Gastrocnemius medialis (tissue), 4 donors: Measurements from ENCODE around the gene CIB4. TPM values are rescaled to one million over a fixed set of nuclear protein-coding genes. Genes with fewer than 3 reads are reported as not detected.
"Not testable (repeated sequence)": the region's sequence is repeated elsewhere in the genome, so short reads cannot be mapped to it uniquely, and the experiment has no call there.

Experiments used
- ATAC-seq, 2 donors: fragments of 150-250 bp; one replicate each; pipeline ENCODE4 v1.9.1; 2016
- DNase-seq, 2 donors: peaks; one replicate each; pipeline ENCODE4 v3.0.0-alpha.2; 2019
- H3K27ac ChIP-seq, 4 donors: fragments of 200-600 bp; sonication (generic); 1 replicate in 1 of 4; 2 replicates in 3 of 4; pipeline ENCODE4 v1.5.1; 2016 to 2018; ENCODE audit warnings: mild to moderate bottlenecking in 2 of 4, moderate library complexity in 1 of 4
- H3K27me3 ChIP-seq, 3 donors: fragments of 200-600 bp; sonication (generic) in 2 of 3; 1 replicate in 1 of 3; 2 replicates in 2 of 3; pipeline versions ENCODE4 v1.5.1 to v1.6.0; 2016 to 2019; ENCODE audit warnings: mild to moderate bottlenecking in 1 of 3, moderate library complexity in 1 of 3
- H3K36me3 ChIP-seq, 2 donors: fragments of 200-600 bp; sonication (generic) in 1 of 2; one replicate each; pipeline ENCODE4 v1.5.1; 2017 to 2018
- H3K4me1 ChIP-seq, 2 donors: fragments of 200-600 bp; sonication (generic) in 1 of 2; one replicate each; pipeline ENCODE4 v1.5.1; 2016 to 2017; ENCODE audit warnings: mild to moderate bottlenecking in 2 of 2
- H3K4me3 ChIP-seq, 4 donors: fragments of 200-600 bp; sonication (generic) in 3 of 4; 1 replicate in 1 of 4; 2 replicates in 3 of 4; pipeline ENCODE4 v1.5.1; 2016 to 2019; ENCODE audit warnings: mild to moderate bottlenecking in 2 of 4
- H3K9me3 ChIP-seq, 3 donors: fragments of 200-600 bp; sonication (generic) in 2 of 3; 1 replicate in 1 of 3; 2 replicates in 2 of 3; pipeline ENCODE4 v1.5.1; 2016 to 2019
- CTCF ChIP-seq, 5 experiments: fragments of 450-650 bp in 3 of 5; fragments of 200-600 bp in 2 of 5; sonication (generic) in 2 of 5; IDR thresholded peaks in 4 of 5; conservative IDR thresholded peaks in 1 of 5; 1 replicate in 4 of 5; 2 replicates in 1 of 5; pipeline ENCODE4 v1.5.1; 2016 to 2019; ENCODE audit warnings: antibody characterized with exemption in 5 of 5, mild to moderate bottlenecking in 3 of 5, moderate library complexity in 3 of 5
- POLR2A ChIP-seq, 2 donors: fragments of 450-650 bp; IDR thresholded peaks; one replicate each; pipeline ENCODE4 v1.6.1; 2017; ENCODE audit warnings: antibody characterized with exemption in 2 of 2, mild to moderate bottlenecking in 2 of 2, moderate library complexity in 2 of 2
- in situ Hi-C, 4 donors: fragments of 200-750 bp; cut with MboI; loops; one replicate each; pipeline versions ENCODE4 v1.15.0 to v1.8.0; 2017; ENCODE audit warnings: low sequenced_read_pairs in 4 of 4
- intact Hi-C: fragments of 100-400 bp; cut with DNase I; formaldehyde crosslinking; loops from one replicate; pipeline ENCODE4 v1.15.1; 2023; ENCODE audit warnings: low total_unique reads
- total RNA-seq, 4 donors: library from RNA; depleted of rRNA; stranded (reverse); fragments of >200 nt; gene quantifications; one replicate each; pipeline versions ENCODE4 v1.1.0 to v1.2.3, GENCODE V29; 2016

Gene CIB4
- total RNA-seq, 4 donors from 2014 or later: not detected

- intact Hi-C loops (no loop called here), in situ Hi-C loops (no loop called here)
- no peaks in the 10 kb centered on the region for H3K4me1 ChIP-seq
- H3K27me3 ChIP-seq: peaks cover 0 to 10% (median 5%) of the 10 kb centered on the region in 3 donors
- TF ChIP-seq POLR2A (IDR thresholded peaks at IDR 0.05): no peak
- TF ChIP-seq CTCF (IDR thresholded peaks at IDR 0.05 in 4 of 5, conservative IDR thresholded peaks at IDR 0.05 in 1 of 5): no peak
- no peaks in the 10 kb centered on the region for H3K9me3 ChIP-seq
- no peak overlapping the region for H3K27ac ChIP-seq
- H3K4me3 ChIP-seq: no peak overlapping the region
- no peak for ATAC-seq
- DNase-seq: no peak
- H3K36me3 ChIP-seq: no peaks in the 10 kb centered on the region
These were observed 27.9 kb upstream of the CIB4 start for GRCh38 chr2:26668856-26669750.

GRCh38 chr2:26668041-26668440, 26.9 kb upstream of the CIB4 start:
- DNase-seq: no peak
- no peak overlapping the region for H3K4me3 ChIP-seq
- intact Hi-C loops: no loop called here
- no peaks in the 10 kb centered on the region for H3K4me1 ChIP-seq
- H3K27me3 ChIP-seq: peaks cover 0 to 10% (median 5%) of the 10 kb centered on the region in 3 donors
- in situ Hi-C loops: no loop called here
- no peaks in the 10 kb centered on the region for H3K9me3 ChIP-seq
- no peak overlapping the region for H3K27ac ChIP-seq
- no peaks in the 10 kb centered on the region for H3K36me3 ChIP-seq
- no peak for ATAC-seq
- no peak for TF ChIP-seq POLR2A (IDR thresholded peaks at IDR 0.05)
- TF ChIP-seq CTCF (IDR thresholded peaks at IDR 0.05 in 4 of 5, conservative IDR thresholded peaks at IDR 0.05 in 1 of 5): no peak

GRCh38 chr2:26666671-26667070, 25.5 kb upstream of the CIB4 start:
- H3K36me3 ChIP-seq: no peaks in the 10 kb centered on the region
- TF ChIP-seq CTCF (IDR thresholded peaks at IDR 0.05 in 4 of 5, conservative IDR thresholded peaks at IDR 0.05 in 1 of 5) (no peak), POLR2A (IDR thresholded peaks at IDR 0.05) (no peak)
- intact Hi-C loops (no loop called here), in situ Hi-C loops (no loop called here)
- no peak for ATAC-seq
- H3K27me3 ChIP-seq: peaks cover 0 to 7% (median 5%) of the 10 kb centered on the region in 3 donors
- no peaks in the 10 kb centered on the region for H3K4me1 ChIP-seq
- no peak overlapping the region for H3K27ac ChIP-seq
- H3K9me3 ChIP-seq: no peaks in the 10 kb centered on the region
- H3K4me3 ChIP-seq: no peak overlapping the region
- no peak for DNase-seq

GRCh38 chr2:26665296-26665695, 24.1 kb upstream of the CIB4 start:
- H3K4me1 ChIP-seq, H3K36me3 ChIP-seq, in situ Hi-C loops, DNase-seq, ATAC-seq, H3K27ac ChIP-seq, intact Hi-C loops, H3K27me3 ChIP-seq, H3K9me3 ChIP-seq, H3K4me3 ChIP-seq: not testable (repeated sequence)

- no peak for TF ChIP-seq CTCF (IDR thresholded peaks at IDR 0.05 in 4 of 5, conservative IDR thresholded peaks at IDR 0.05 in 1 of 5)
- TF ChIP-seq POLR2A (IDR thresholded peaks at IDR 0.05): no peak
- no peaks in the 10 kb centered on the region for H3K4me1 ChIP-seq
- in situ Hi-C loops: no loop called here
These were observed 19.3 kb upstream of the CIB4 start for GRCh38 chr2:26660363-26660962.

More at GRCh38 chr2:26660363-26660962, 19.3 kb upstream of the CIB4 start:
- intact Hi-C loops: no loop called here
- Histone ChIP-seq H3K27me3 (peaks cover 0 to 2% (median 0%) of the 10 kb centered on the region in 3 donors), H3K9me3 (peaks cover 0 to 17% (median 0%) of the 10 kb centered on the region in 3 donors), H3K4me3 (no peak overlapping the region), H3K36me3 (no peaks in the 10 kb centered on the region), H3K27ac (no peak overlapping the region)
- ATAC-seq (no peak), DNase-seq (no peak)
